ELR (cell line): ENCODE data around the gene PDIA3.
"Not testable (repeated sequence)": the region's sequence is repeated elsewhere in the genome, so short reads cannot be mapped to it uniquely, and the experiment has no call there.

ENCODE experiments used
- DNase-seq: peaks from one replicate; pipeline ENCODE4 v3.0.0-alpha.2; 2015; ENCODE audit warnings: low read depth

PDIA3 gene

GRCh38 chr15:43746245-43746902, at the start of gene PDIA3:
TSS of gene PDIA3 (plus strand) at chr15:43746438. CDS start at chr15:43746540, 102 bp downstream.
- DNase-seq = peak; percentile 90

GRCh38 chr15:43702174-43702573, 44.1 kb upstream of the PDIA3 start:
- DNase-seq = no peak

- DNase-seq = no peak
These were observed 43.4 kb upstream of the PDIA3 start for GRCh38 chr15:43702701-43703424.

- not testable (repeated sequence) for DNase-seq
These were observed 35.7 kb upstream of the PDIA3 start for GRCh38 chr15:43710431-43711131.

- no peak for DNase-seq
These were observed 23.1 kb upstream of the PDIA3 start for GRCh38 chr15:43723151-43723550.

- DNase-seq = not testable (repeated sequence)
These were observed 19.9 kb upstream of the PDIA3 start for GRCh38 chr15:43726306-43726705.

GRCh38 chr15:43728053-43728725, 18.0 kb upstream of the PDIA3 start:
- peak; percentile 4 for DNase-seq

- no peak for DNase-seq
These were observed 10.8 kb upstream of the PDIA3 start for GRCh38 chr15:43735416-43735815.

GRCh38 chr15:43746903-43747309, 668 bp downstream of the PDIA3 start:
- DNase-seq = peak; percentile 59

GRCh38 chr15:43748376-43748775, 2.1 kb downstream of the PDIA3 start:
- peak; percentile 22 for DNase-seq

GRCh38 chr15:43749690-43750345, 3.6 kb downstream of the PDIA3 start:
- DNase-seq = no peak

- DNase-seq = no peak
These were observed 5.6 kb downstream of the PDIA3 start for GRCh38 chr15:43751885-43752284.

- peak; percentile 6 for DNase-seq
These were observed 16.6 kb downstream of the PDIA3 start for GRCh38 chr15:43762824-43763223.

- DNase-seq = no peak
These were observed 17.7 kb downstream of the PDIA3 start for GRCh38 chr15:43763819-43764446.

- peak; percentile 75 for DNase-seq
These were observed 23.5 kb downstream of the PDIA3 start for GRCh38 chr15:43769584-43770228.

GRCh38 chr15:43771816-43772215, 25.6 kb downstream of the PDIA3 start:
- DNase-seq = no peak

- DNase-seq = no peak
These were observed 26.4 kb downstream of the PDIA3 start for GRCh38 chr15:43772624-43773023.

GRCh38 chr15:43774062-43774461, 27.8 kb downstream of the PDIA3 start:
- no peak for DNase-seq

- peak; percentile 71 for DNase-seq
These were observed 29.2 kb downstream of the PDIA3 start for GRCh38 chr15:43775411-43775965.

- DNase-seq = no peak
These were observed 30.0 kb downstream of the PDIA3 start for GRCh38 chr15:43776101-43776717.
